B cell (primary cell): ENCODE data around the gene GMPS.

Experiments
- EZH2 ChIP-seq: IDR thresholded peaks from 2 replicates; pipeline ENCODE4 v1.6.1; 2012; ENCODE audit warnings: borderline replicate concordance, low read depth, mild to moderate bottlenecking, moderate library complexity, low read length; ENCODE audit not compliant: insufficient read depth, poor library complexity, severe bottlenecking
- TF ChIP-seq, protein P1 (sequence below): fragments of 200-600 bp; IDR thresholded peaks from one replicate; pipeline ENCODE4 v1.8.0; 2022; ENCODE audit warnings: antibody characterized with exemption, mild to moderate bottlenecking

DNA sequence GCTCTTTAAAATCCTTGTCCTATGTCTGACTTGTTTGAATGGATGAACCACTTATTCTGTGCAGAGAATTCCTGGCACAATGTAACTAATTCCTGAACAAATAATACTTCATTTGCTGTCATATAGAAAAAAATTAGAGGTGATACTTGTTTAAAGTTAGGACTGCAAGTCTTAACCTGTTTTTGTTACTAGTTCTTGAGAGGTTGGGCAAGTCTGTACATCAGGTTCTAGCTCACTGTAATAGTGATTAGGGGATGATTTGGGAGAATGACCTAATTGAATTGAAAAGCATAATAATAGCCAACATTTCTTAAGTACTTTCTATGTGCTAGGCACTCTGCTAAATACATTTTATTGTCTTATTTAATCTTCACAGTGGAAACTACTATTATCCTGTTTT, 49.3 kb downstream of the GMPS start:
- TF ChIP-seq, protein P1, sequence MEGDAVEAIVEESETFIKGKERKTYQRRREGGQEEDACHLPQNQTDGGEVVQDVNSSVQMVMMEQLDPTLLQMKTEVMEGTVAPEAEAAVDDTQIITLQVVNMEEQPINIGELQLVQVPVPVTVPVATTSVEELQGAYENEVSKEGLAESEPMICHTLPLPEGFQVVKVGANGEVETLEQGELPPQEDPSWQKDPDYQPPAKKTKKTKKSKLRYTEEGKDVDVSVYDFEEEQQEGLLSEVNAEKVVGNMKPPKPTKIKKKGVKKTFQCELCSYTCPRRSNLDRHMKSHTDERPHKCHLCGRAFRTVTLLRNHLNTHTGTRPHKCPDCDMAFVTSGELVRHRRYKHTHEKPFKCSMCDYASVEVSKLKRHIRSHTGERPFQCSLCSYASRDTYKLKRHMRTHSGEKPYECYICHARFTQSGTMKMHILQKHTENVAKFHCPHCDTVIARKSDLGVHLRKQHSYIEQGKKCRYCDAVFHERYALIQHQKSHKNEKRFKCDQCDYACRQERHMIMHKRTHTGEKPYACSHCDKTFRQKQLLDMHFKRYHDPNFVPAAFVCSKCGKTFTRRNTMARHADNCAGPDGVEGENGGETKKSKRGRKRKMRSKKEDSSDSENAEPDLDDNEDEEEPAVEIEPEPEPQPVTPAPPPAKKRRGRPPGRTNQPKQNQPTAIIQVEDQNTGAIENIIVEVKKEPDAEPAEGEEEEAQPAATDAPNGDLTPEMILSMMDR = no peak
- TF ChIP-seq EZH2 = no peak
